Astrocyte of the spinal cord (primary cell): ENCODE data around the gene C22orf31.

Experiments
- DNase-seq: peaks from one replicate; pipeline ENCODE4 v3.0.0; 2011; ENCODE audit warnings: low read depth, low spot score
- H3K4me3 ChIP-seq: 2 replicates; pipeline ENCODE4 v1.5.1; 2011; ENCODE audit warnings: low read depth, mild to moderate bottlenecking, low read length, moderate library complexity
- in situ Hi-C: cut with HindIII; loops from 2 replicates; pipeline ENCODE4 v1.10.0; 2017; ENCODE audit warnings: low sequenced_read_pairs
- TF ChIP-seq, protein P1 (sequence below): IDR thresholded peaks from 2 replicates; pipeline ENCODE4 v1.5.1; 2012; ENCODE audit warnings: low read depth, mild to moderate bottlenecking, low read length, inconsistent platforms

Gene C22orf31

DNA sequence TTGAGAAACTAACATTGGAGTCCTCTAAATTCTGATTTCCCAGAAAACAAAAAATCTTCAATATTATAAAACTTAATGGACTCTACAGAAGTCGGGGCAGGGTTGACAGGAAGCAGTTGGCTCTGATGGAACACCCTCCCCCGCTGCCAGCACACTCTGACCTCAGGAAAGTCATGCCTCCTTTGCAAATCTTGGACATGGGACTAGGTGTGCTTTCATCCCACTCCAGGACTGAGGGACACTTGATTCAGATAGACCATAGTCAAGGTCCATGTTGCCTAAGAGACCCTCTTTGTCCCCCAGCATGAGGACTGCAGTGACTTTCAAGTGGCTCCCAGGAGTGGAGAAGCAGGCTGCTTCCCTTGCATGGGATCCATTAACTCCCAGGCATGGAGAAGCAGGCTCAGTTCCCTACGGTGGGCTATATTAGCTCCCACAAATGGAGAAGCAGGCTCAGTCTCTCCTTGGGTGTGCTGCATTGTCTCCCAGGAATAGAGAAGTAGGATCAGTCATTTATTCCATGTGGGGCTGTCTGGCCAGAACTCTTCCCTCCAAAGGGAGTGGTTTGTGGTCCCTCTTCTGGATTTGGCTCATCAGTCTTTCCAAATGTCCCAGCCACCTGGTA lies 38.3 kb downstream of the C22orf31 start:
- DNase-seq: no peak
- H3K4me3 ChIP-seq: no peak overlapping the region
- in situ Hi-C loops: no loop called here
- TF ChIP-seq, protein P1, sequence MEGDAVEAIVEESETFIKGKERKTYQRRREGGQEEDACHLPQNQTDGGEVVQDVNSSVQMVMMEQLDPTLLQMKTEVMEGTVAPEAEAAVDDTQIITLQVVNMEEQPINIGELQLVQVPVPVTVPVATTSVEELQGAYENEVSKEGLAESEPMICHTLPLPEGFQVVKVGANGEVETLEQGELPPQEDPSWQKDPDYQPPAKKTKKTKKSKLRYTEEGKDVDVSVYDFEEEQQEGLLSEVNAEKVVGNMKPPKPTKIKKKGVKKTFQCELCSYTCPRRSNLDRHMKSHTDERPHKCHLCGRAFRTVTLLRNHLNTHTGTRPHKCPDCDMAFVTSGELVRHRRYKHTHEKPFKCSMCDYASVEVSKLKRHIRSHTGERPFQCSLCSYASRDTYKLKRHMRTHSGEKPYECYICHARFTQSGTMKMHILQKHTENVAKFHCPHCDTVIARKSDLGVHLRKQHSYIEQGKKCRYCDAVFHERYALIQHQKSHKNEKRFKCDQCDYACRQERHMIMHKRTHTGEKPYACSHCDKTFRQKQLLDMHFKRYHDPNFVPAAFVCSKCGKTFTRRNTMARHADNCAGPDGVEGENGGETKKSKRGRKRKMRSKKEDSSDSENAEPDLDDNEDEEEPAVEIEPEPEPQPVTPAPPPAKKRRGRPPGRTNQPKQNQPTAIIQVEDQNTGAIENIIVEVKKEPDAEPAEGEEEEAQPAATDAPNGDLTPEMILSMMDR: no peak

DNA sequence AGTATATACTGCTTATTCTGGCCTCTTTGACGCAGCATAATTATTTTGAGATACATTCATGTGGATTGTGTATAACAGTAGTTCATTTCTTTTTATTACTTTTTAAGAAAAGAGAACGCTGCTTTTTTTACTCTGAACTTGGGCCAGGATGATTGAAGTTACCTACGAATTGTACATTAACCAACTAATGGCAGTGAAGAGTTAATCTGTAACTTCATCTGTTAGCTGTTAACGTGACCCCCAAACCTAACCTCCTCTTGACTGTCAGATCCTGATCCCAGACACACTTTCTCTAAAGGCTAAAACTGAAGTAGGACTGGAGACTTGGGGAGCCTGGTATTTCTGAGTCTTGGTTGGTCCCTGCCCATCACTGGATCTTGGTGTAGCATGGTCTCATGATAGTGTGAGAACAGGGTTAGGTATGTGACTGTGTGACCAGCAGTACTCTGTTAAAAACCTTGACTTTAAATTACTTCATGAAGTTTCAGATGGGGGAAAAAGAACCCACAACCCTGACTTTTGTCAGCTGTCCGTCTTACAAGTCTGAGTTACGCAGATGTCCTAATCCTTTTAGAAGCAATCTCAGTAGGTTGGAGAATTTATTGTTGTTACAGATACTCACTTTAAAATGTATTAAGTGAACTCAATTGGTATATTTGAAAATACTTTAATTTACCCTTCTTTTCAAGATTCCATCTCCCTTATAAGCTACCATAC lies 39.4 kb downstream of the C22orf31 start:
- in situ Hi-C loops: no loop called here
- TF ChIP-seq, protein P1: no peak
- no peak for DNase-seq
- H3K4me3 ChIP-seq: no peak overlapping the region

DNA sequence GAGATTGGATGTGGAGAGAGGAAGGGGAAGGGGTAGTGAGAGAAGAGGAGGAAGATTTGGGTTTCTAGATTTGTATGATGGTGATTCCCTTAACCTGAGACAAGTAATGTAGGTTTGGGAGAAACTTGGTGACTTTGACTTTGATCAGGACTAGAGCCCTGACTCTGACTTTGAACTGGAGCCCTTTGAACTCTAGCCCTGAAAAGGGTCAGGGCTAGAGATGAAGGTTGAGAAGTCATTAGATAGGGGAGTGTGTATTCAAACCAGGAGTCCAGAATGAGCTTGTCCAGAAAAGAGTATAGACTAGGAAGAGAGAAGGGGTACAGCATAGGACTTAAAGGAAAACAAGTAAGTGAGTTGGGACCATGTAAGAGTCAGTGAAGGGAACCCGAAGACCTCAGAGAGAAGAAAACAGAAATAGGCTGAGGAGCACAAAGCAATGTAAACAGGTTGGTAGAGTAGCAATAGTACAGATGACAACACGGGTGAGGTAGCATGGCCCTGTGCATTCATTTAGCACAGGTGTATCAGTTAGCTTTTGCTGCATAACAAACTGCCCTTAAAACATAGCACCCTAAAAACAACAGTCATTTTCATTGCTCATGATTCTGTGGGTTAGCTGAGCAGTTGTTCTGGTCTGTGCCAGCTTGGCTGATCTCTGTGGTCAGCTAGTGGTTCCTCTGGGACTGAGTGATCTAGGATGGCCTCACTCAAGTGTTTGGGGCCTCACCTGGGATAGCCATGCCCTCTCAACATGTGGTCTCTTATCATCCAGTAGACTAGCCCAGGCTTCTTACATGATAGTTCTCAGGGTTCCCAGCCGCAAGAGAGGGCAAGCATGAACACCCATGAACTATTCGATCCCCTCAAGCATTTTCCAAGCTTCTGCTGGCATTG lies 43.1 kb downstream of the C22orf31 start:
- TF ChIP-seq, protein P1: no peak
- no peak overlapping the region for H3K4me3 ChIP-seq
- in situ Hi-C loops: no loop called here
- no peak for DNase-seq

DNA sequence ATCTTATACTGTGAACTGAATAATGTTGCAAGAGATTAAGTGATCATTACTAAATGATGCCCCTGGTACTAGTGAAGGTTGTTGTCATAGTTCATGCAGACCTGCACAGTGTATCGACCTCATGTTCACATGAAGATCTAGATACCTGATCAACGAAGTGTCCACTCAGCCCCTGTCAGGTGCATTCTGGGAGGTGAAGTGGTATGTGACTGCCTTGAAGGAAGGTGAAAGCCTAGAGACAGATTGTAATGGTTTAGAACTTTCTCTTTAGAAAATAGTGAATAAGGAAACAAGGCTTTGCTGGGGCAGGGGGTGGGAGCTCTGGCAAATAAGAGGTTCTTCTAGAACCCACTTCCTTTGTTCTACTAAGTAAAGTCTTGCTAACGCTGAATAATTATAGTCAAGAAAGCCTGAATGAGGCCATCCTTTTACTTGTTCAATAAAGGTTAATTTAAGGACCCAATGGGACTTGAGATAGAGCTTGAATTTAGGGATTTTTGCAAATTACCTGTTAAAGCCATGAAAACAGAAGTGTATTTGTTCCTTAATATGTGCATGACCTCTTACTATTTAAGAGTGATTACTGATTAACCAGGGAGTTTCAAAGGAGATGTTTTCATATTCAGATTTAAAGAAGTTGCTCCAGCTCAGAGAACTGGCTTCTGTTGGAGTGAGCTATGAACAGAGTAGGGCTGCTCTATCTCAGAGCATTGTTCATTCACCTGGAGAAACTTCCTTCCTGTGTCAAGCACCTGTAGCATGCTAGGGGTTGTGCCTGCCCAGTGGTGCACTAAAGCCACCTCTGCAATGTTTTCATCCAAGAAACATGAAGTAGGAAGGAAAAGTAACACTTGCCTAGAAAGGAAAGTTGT lies 45.3 kb downstream of the C22orf31 start:
- no peak overlapping the region for H3K4me3 ChIP-seq
- in situ Hi-C loops: no loop called here
- TF ChIP-seq, protein P1: no peak
- DNase-seq: no peak

DNA sequence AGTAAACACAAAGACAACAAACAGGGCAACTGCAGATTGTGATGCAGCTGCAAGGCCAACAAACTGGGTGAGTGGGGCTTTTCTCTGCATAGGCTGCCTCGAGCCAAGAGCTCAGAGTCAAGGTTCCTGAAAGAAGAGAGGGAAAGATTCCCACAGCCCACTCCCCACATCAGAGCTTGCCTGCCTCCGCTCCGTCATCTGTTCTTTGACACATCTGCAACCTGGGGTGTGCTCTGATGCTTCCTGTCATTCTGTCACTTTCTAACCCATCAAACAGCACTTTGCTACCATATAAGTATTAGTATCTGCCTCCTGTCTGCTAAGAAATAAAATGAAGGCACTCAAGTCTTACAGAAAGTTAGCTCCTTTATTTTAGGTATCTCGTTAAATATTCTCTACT lies 46.9 kb downstream of the C22orf31 start:
- DNase-seq: no peak
- TF ChIP-seq, protein P1: no peak
- in situ Hi-C loops: no loop called here
- H3K4me3 ChIP-seq: no peak overlapping the region

DNA sequence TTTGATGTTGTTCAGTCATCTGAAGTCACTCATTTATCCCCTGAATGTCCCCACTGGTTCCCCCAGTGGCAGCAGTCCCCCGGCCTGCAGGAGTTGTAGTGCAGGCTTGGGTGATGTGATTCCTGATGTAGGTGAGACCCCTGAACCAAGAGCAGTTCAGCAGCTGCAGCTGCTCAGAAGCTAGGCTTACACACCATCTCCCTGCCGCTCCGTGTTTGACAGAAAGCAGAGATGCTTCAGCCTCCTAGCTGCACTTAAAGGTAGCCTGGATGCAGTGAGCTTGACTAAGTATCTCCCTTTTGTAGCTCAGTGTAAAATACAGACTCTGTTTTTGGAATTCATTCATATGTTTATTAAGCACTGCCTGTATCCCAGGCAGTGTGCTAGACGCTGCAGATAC lies 47.3 kb downstream of the C22orf31 start:
- no peak overlapping the region for H3K4me3 ChIP-seq
- in situ Hi-C loops: no loop called here
- no peak for DNase-seq
- TF ChIP-seq, protein P1: no peak
